GM12892 (cell line): ENCODE results near the gene SMARCD3.

Experiments used
- DNase-seq: peaks from one replicate; pipeline ENCODE4 v3.0.0; 2011; ENCODE audit not compliant: insufficient read length
- FAIRE-seq: peaks from 2 replicates; lab custom pipeline; 2011; peaks lifted over from hg19 to GRCh38; lab: Jason Lieb, UNC
- POLR2A ChIP-seq: IDR thresholded peaks from 2 replicates; pipeline ENCODE4 v1.6.1; 2011; ENCODE audit warnings: low read depth, low read length, control low read depth
- POLR2AphosphoS5 ChIP-seq: IDR thresholded peaks from 2 replicates; pipeline ENCODE4 v1.6.1; 2011; ENCODE audit warnings: low read depth, low read length, control low read depth
- TAF1 ChIP-seq: IDR thresholded peaks from 2 replicates; pipeline ENCODE4 v1.6.1; 2011; ENCODE audit warnings: low read depth, mild to moderate bottlenecking, control low read depth, low read length, borderline replicate concordance

SMARCD3 gene

GRCh38 chr7:151201751-151202150 lies 46.7 kb downstream of the SMARCD3 start:
- FAIRE-seq (no peak), DNase-seq (no peak)
- no peak for TF ChIP-seq POLR2AphosphoS5
- no peak for TF ChIP-seq POLR2A
- no peak for TF ChIP-seq TAF1

DNA sequence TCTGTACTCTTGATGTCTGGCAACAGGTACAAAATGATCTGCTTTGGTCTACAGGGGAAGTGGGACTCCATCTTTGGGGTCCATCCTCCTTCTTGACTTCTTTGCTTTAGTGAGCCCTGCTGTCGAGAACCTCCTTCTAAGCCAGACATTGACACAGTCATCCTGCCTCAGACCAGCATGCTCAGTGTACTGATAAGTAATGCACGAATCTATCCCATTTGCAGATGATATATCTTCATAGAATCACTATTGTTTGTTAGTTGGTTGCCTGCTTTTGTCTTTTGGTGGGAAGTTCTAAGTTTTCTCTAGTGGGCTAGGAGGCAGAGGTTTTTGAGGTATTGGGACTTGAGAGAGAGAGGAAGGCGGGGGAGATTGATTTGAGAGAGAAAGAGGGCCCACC lies 47.1 kb downstream of the SMARCD3 start:
- no peak for FAIRE-seq
- no peak for DNase-seq
- TF ChIP-seq POLR2A, result no peak
- no peak for TF ChIP-seq TAF1
- no peak for TF ChIP-seq POLR2AphosphoS5

- DNase-seq, result no peak
- TF ChIP-seq TAF1 (no peak), POLR2A (no peak), POLR2AphosphoS5 (no peak)
- no peak for FAIRE-seq
These were observed 49.3 kb downstream of the SMARCD3 start for GRCh38 chr7:151198945-151199848.

- no peak for TF ChIP-seq POLR2AphosphoS5
- TF ChIP-seq TAF1, result no peak
- TF ChIP-seq POLR2A, result no peak
- DNase-seq (no peak), FAIRE-seq (no peak)
These were observed 50.6 kb downstream of the SMARCD3 start for GRCh38 chr7:151197932-151198331.

DNA sequence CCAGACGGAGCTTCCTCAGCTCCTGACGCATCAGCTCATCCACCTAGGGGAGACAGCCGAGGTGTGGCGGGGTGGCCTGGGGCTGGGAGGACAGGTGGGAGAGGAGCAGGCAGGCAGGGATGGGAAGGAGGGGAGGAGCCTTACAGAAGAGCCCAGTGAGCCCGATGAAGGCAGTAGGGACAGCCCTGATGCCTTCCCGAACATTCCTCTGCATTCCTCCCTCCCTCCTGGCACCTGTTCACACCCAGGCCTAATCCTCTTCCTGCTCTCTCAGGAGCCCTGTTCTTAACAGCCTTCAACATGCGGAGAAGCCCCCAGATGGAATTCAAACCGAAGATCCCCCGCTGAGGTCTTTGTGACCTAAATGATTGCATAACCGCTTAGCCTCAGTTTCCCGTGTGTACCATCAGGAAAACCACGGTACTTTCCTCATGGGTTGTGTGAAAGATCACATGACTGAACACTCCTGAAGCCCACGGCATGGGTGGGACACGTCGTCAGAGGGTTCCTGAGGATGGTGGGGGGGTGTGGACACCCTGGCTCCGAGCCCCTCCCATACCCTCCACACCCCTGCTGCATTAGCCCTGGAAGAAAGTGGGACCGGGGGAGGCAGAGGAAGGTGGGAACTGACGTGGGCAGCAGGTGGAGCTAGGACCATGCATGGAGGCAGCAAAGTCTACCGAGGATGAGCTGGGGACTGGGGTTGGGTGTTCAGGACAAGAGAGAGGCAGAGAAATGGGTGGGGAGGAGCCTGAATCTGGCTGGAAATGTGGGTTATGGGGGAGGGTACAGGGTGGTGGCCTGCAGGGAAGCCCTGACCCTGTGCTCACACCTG lies 52.7 kb downstream of the SMARCD3 start:
- TF ChIP-seq TAF1 (no peak), POLR2AphosphoS5 (no peak), POLR2A (no peak)
- no peak for FAIRE-seq
- no peak for DNase-seq

- no peak for TF ChIP-seq POLR2A
- TF ChIP-seq TAF1, result no peak
- TF ChIP-seq POLR2AphosphoS5, result no peak
- DNase-seq (no peak), FAIRE-seq (no peak)
These were observed 54.3 kb downstream of the SMARCD3 start for GRCh38 chr7:151194188-151194587.

DNA sequence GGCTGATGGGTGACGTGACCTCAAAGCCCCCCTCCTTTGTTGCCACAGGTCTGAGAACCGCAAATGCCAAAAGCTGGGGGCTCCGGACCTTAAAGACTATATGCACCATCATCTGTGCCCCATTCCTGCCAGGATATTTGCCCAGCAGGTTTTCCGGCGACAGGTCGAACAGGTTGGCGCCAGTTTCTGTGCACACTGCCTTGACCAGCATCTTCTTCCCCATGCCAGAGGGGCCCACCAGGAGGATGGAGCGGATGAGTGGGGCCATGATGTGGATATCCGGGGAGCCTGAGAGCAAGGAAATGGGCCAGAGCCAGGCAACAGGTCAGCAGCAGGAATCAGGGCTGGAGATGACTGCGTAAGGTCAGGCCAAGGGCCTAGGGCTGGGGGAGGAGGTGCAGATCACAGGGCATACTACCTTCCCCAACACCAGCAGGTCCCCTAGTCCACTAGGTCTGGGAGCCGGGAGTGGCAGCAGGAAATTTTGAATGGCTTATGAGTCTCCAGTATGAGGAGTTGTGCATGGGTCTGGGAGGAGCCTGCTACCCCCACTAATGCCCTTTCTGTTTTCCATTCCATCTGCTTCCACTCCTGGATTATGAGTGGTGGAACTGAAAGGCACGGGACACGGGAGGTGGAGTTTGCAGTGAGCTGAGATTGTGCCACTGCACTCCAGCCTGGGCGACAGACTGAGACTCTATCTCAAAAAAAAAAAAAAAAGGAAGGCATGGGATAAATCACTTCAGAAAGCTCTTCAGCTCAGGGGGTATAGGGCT lies 55.1 kb downstream of the SMARCD3 start:
- FAIRE-seq, result no peak
- DNase-seq, result no peak
- TF ChIP-seq POLR2A, result no peak
- no peak for TF ChIP-seq TAF1
- TF ChIP-seq POLR2AphosphoS5, result no peak

GRCh38 chr7:151192002-151192539 lies 56.4 kb downstream of the SMARCD3 start:
- TF ChIP-seq TAF1 (no peak), POLR2A (no peak), POLR2AphosphoS5 (no peak)
- FAIRE-seq (no peak), DNase-seq (no peak)

GRCh38 chr7:151191544-151191943 lies 57.0 kb downstream of the SMARCD3 start:
- no peak for FAIRE-seq
- no peak for DNase-seq
- TF ChIP-seq TAF1 (no peak), POLR2A (no peak), POLR2AphosphoS5 (no peak)

DNA sequence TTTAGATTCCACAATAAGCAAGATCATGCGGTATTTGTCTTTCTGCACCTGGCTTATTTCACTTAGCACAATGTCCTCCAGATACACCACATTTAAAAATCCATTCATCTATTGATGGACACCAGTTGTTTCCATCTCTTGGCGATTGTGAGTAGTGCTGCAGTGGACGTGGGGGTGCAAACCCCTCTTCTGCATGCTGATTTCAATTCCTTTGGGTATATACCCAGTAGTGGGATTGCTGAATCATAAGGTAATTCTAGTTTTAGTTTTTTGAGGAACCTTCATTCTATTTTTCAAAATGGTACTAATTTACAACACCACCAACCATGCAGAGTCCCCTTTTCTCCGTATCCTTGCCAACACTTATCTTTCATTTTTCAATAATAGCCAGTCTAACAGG lies 59.5 kb downstream of the SMARCD3 start:
- DNase-seq (no peak), FAIRE-seq (no peak)
- no peak for TF ChIP-seq TAF1
- TF ChIP-seq POLR2AphosphoS5, result no peak
- TF ChIP-seq POLR2A, result no peak
